ENCODE measurements around the gene SH3TC1. TPM values are rescaled to one million over a fixed set of nuclear protein-coding genes. Genes with fewer than 3 reads are reported as not detected.

Gene SH3TC1
- total RNA-seq, 4 donors from 2014 or later: 9.6 to 12.9 (median 12.6) TPM

DNA sequence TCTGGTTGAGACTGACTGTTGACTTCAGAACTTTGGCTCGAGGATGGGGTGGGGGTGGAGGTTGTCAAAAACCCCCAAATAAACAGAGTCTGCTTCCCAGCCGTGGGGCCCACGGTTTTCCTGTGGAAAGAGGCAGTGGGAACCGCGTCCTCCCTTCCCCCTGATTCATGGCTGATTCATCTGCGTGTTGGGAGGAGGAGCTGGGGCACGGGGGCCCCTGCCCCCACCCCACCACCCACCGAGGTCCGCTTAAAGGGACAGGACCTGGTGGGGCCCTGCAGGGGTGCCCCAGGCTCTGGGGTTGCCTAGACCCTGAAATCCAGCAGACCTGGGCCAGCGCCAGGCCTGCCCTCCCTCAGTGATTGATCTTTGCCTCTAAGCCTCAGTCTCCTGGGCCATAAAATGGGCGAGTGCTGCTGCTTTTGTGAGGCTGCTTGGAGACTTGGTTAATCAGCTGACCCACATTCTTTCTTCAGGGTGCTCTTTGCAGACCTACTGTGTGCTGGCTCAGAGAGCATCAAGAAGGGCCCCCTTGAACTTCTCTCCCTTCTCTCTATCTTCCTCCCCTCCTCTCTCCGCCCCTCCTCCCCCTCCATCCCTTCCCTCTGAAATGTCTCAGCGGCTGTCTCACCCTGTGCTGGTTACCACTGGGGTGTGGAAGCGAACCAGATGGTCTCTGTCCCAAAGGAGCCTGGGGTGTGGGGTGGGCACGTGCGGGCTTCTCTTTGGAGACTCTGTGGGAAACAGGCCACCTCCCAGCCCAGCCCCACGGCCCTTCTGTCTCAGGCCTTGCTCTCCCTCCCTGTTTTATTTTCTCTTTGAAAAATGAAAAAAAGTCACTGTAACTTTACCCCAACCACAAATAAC, 79.6 kb downstream of the SH3TC1 start:
- no peaks in the 10 kb centered on the region for H3K36me3 ChIP-seq
- no peaks in the 10 kb centered on the region for H3K9me3 ChIP-seq
- TF ChIP-seq EP300 (IDR thresholded peaks at IDR 0.05) (no peak), POLR2AphosphoS5 (IDR thresholded peaks at IDR 0.05) (peak; percentile 16), POLR2A (IDR thresholded peaks at IDR 0.05) (no peak)
- TF ChIP-seq, protein P1, sequence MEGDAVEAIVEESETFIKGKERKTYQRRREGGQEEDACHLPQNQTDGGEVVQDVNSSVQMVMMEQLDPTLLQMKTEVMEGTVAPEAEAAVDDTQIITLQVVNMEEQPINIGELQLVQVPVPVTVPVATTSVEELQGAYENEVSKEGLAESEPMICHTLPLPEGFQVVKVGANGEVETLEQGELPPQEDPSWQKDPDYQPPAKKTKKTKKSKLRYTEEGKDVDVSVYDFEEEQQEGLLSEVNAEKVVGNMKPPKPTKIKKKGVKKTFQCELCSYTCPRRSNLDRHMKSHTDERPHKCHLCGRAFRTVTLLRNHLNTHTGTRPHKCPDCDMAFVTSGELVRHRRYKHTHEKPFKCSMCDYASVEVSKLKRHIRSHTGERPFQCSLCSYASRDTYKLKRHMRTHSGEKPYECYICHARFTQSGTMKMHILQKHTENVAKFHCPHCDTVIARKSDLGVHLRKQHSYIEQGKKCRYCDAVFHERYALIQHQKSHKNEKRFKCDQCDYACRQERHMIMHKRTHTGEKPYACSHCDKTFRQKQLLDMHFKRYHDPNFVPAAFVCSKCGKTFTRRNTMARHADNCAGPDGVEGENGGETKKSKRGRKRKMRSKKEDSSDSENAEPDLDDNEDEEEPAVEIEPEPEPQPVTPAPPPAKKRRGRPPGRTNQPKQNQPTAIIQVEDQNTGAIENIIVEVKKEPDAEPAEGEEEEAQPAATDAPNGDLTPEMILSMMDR (IDR thresholded peaks at IDR 0.05): no peak
- peak overlapping the region in 3 of 4 donors; percentile 43 to 82 (median 61) for H3K27ac ChIP-seq
- 14 to 23% methylated on average over 5 to 8 of the region's 17 CpGs for whole genome bisulfite sequencing, 2 donors (ENCODE audit: low coverage in 1 of 2)
- peaks cover 0 to 88% (median 36%) of the 10 kb centered on the region in 3 donors for H3K4me1 ChIP-seq
- H3K4me3 ChIP-seq: no peak overlapping the region
- H3K27me3 ChIP-seq: no peaks in the 10 kb centered on the region
- ATAC-seq: no peak

DNA sequence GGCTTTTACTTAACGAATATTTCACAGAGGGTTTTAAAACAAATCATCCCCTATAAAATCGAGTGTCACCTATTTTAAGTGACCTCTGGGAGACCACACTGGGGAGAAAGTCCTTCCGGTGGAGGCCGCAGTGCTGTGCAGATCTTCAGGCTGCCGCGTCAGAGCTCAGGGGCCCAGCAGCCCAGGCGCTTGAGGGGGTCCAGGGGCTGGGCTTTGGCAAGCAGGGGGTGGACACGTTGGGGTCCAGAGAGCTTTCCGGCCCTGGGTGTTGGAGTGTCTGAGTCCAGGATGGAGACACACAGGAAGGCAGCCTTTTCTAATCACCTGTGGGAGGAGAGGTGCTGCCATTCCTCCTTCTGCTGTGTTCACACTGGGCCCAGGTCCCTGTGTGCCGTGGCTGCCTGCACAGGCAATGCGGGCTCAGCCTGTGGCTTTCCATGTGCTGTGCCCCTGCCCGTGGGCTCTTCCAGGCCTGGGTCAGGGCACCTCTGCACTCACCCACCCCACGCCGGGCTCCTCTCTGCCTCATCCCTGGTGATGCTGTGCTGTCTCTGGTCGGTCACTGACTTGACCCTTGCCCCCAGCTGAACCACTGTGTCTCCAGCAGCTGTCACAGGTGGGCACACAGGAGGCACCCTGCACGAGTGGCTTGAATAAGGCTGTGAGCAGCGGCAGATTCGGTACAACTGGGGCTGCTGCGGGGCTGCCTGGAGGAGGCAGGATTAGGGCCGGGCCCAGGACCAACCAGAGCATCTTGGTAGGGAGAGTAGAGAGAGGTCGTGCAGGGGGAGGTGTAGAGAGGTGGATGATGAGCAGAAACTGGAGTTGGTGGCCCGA, 80.4 kb downstream of the SH3TC1 start:
- ATAC-seq: no peak
- Histone ChIP-seq H3K9me3 (no peaks in the 10 kb centered on the region), H3K27me3 (no peaks in the 10 kb centered on the region), H3K27ac (peak overlapping the region in 1 of 4 donors; percentile 82), H3K36me3 (no peaks in the 10 kb centered on the region), H3K4me3 (no peak overlapping the region), H3K4me1 (peaks cover 0 to 79% (median 29%) of the 10 kb centered on the region in 3 donors)
- TF ChIP-seq POLR2AphosphoS5 (IDR thresholded peaks at IDR 0.05) (no peak), EP300 (IDR thresholded peaks at IDR 0.05) (no peak), POLR2A (IDR thresholded peaks at IDR 0.05) (no peak)
- TF ChIP-seq, protein P1 (IDR thresholded peaks at IDR 0.05): no peak
- 82% methylated on average over 2 of the region's 22 CpGs; no CpG with 5 or more reads in 1 of the 2 donors for WGBS, 2 donors (ENCODE audit: low coverage in 1 of 2)

GRCh38 chr4:8280158-8280875, 81.2 kb downstream of the SH3TC1 start:
- Histone ChIP-seq H3K27me3 (no peaks in the 10 kb centered on the region), H3K36me3 (no peaks in the 10 kb centered on the region), H3K9me3 (no peaks in the 10 kb centered on the region), H3K27ac (peak overlapping the region in 1 of 4 donors; percentile 82), H3K4me3 (no peak overlapping the region), H3K4me1 (peaks cover 0 to 72% (median 26%) of the 10 kb centered on the region in 3 donors)
- no peak for ATAC-seq
- WGBS, 2 donors (ENCODE audit: low coverage in 1 of 2): no CpG with 5 or more reads among the region's 25 CpGs
- no peak for TF ChIP-seq POLR2AphosphoS5 (IDR thresholded peaks at IDR 0.05)
- TF ChIP-seq EP300 (IDR thresholded peaks at IDR 0.05): no peak
- TF ChIP-seq, protein P1 (IDR thresholded peaks at IDR 0.05): no peak
- no peak for TF ChIP-seq POLR2A (IDR thresholded peaks at IDR 0.05)

DNA sequence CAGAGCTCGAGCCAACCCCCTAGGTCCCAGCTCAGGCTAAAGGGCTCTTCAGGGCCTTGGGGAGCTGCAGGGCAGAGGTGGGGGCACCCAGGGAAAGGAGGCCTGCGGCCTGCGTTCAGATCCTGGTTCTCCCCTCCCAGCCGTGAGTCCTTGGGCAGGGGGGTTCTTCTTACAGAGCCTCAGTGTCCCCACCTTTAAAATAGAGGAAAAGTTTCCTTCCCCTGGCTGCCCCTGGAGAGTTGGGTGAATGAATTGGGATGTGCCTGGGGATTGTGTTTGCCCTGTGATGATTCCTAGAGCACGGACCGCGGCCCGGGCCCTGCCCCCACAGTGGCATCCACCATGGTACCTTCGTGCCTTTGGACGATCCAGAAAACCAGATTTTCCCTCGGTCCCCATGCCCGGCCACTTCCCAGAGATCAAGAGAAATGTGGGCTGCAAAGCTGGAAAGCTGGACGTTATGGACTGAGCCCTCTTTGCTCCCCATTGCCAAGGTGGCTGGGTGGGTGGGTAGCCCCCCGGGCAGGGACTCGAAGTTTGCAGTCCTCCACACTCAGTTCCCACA, 81.9 kb downstream of the SH3TC1 start:
- H3K36me3 ChIP-seq: no peaks in the 10 kb centered on the region
- TF ChIP-seq POLR2AphosphoS5 (IDR thresholded peaks at IDR 0.05) (no peak), POLR2A (IDR thresholded peaks at IDR 0.05) (no peak), EP300 (IDR thresholded peaks at IDR 0.05) (no peak)
- TF ChIP-seq, protein P1 (IDR thresholded peaks at IDR 0.05): no peak
- peak overlapping the region in 3 of 4 donors; percentile 57 to 82 (median 63) for H3K27ac ChIP-seq
- no peaks in the 10 kb centered on the region for H3K9me3 ChIP-seq
- H3K4me3 ChIP-seq: no peak overlapping the region
- peaks cover 0 to 65% (median 20%) of the 10 kb centered on the region in 3 donors for H3K4me1 ChIP-seq
- 100% methylated on average over 3 of the region's 15 CpGs; no CpG with 5 or more reads in 1 of the 2 donors for WGBS, 2 donors (ENCODE audit: low coverage in 1 of 2)
- no peak for ATAC-seq
- no peaks in the 10 kb centered on the region for H3K27me3 ChIP-seq

Data from gastroesophageal sphincter (tissue), 4 donors.